Activated naive CD8-positive, alpha-beta T cell treated with anti-CD3 and anti-CD28 coated beads for 36 hours (primary cell): ENCODE results near the gene NR2F2. TPM values are rescaled to one million over a fixed set of nuclear protein-coding genes. Genes with fewer than 3 reads are reported as not detected.

Experiments used
- DNase-seq: peaks from one replicate; pipeline ENCODE4 v3.0.0; 2021
- H3K27ac Mint-ChIP-seq: one replicate; pipeline ENCODE4 v1.8.0; 2022; ENCODE audit warnings: mild to moderate bottlenecking, moderate library complexity, mixed read lengths
- H3K27me3 Mint-ChIP-seq: one replicate; pipeline ENCODE4 v1.8.0; 2022; ENCODE audit warnings: mild to moderate bottlenecking, mixed read lengths
- H3K36me3 Mint-ChIP-seq: one replicate; pipeline ENCODE4 v1.8.0; 2021; ENCODE audit warnings: mild to moderate bottlenecking, mixed read lengths
- H3K4me1 Mint-ChIP-seq: one replicate; pipeline ENCODE4 v1.8.0; 2021; ENCODE audit warnings: mixed read lengths
- H3K4me3 Mint-ChIP-seq: one replicate; pipeline ENCODE4 v1.8.0; 2022; ENCODE audit warnings: mild to moderate bottlenecking, moderate library complexity, mixed read lengths
- H3K9me3 Mint-ChIP-seq: one replicate; pipeline ENCODE4 v1.8.0; 2022; ENCODE audit warnings: mixed read lengths
- total RNA-seq, 2 experiments: library from RNA; stranded (reverse); gene quantifications; one replicate each; pipeline ENCODE4 v1.2.3, GENCODE V29; 2021

The NR2F2 gene
- total RNA-seq, 2 experiments from 2014 or later = not detected

- Mint-ChIP-seq H3K27me3 (peaks cover 91% of the 10 kb centered on the region), H3K36me3 (peaks cover 2% of the 10 kb centered on the region), H3K4me3 (peak overlapping the region; percentile 57), H3K27ac (no peak overlapping the region), H3K9me3 (peaks cover 8% of the 10 kb centered on the region), H3K4me1 (peaks cover 6% of the 10 kb centered on the region)
- DNase-seq = no peak
These were observed 2.9 kb downstream of the NR2F2 start for GRCh38 chr15:96333131-96334016.

- no peak for DNase-seq
- Mint-ChIP-seq H3K27me3 (peaks cover 88% of the 10 kb centered on the region), H3K9me3 (peaks cover 8% of the 10 kb centered on the region), H3K4me1 (peaks cover 6% of the 10 kb centered on the region), H3K36me3 (peaks cover 2% of the 10 kb centered on the region), H3K4me3 (no peak overlapping the region), H3K27ac (no peak overlapping the region)
These were observed 3.7 kb downstream of the NR2F2 start for GRCh38 chr15:96334017-96334704.

GRCh38 chr15:96334705-96335410 lies 4.4 kb downstream of the NR2F2 start:
- H3K4me3 Mint-ChIP-seq = no peak overlapping the region

GRCh38 chr15:96335411-96336024 lies 5.0 kb downstream of the NR2F2 start:
- no peak overlapping the region for H3K27ac Mint-ChIP-seq
- H3K27me3 Mint-ChIP-seq = peaks cover 89% of the 10 kb centered on the region
- H3K4me1 Mint-ChIP-seq = peaks cover 9% of the 10 kb centered on the region
- H3K9me3 Mint-ChIP-seq = peaks cover 9% of the 10 kb centered on the region
- H3K36me3 Mint-ChIP-seq = peaks cover 2% of the 10 kb centered on the region
- DNase-seq = no peak
- H3K4me3 Mint-ChIP-seq = no peak overlapping the region

More at GRCh38 chr15:96334705-96335410, 4.4 kb downstream of the NR2F2 start:
- H3K27ac Mint-ChIP-seq = no peak overlapping the region
- H3K4me1 Mint-ChIP-seq = peaks cover 6% of the 10 kb centered on the region
- peaks cover 7% of the 10 kb centered on the region for H3K9me3 Mint-ChIP-seq
- peaks cover 88% of the 10 kb centered on the region for H3K27me3 Mint-ChIP-seq
- peaks cover 2% of the 10 kb centered on the region for H3K36me3 Mint-ChIP-seq
- no peak for DNase-seq

GRCh38 chr15:96336108-96336595 lies 5.7 kb downstream of the NR2F2 start:
- peaks cover 9% of the 10 kb centered on the region for H3K9me3 Mint-ChIP-seq
- DNase-seq = no peak
- peaks cover 10% of the 10 kb centered on the region for H3K4me1 Mint-ChIP-seq
- H3K36me3 Mint-ChIP-seq = peaks cover 2% of the 10 kb centered on the region
- H3K27ac Mint-ChIP-seq = no peak overlapping the region
- no peak overlapping the region for H3K4me3 Mint-ChIP-seq
- peaks cover 90% of the 10 kb centered on the region for H3K27me3 Mint-ChIP-seq

GRCh38 chr15:96336596-96337364 lies 6.3 kb downstream of the NR2F2 start:
- Mint-ChIP-seq H3K36me3 (peaks cover 3% of the 10 kb centered on the region), H3K9me3 (peaks cover 10% of the 10 kb centered on the region), H3K4me1 (peaks cover 9% of the 10 kb centered on the region), H3K27me3 (peaks cover 90% of the 10 kb centered on the region), H3K27ac (no peak overlapping the region), H3K4me3 (no peak overlapping the region)
- DNase-seq = no peak

GRCh38 chr15:96337365-96338023 lies 7.0 kb downstream of the NR2F2 start:
- no peak for DNase-seq
- peaks cover 3% of the 10 kb centered on the region for H3K36me3 Mint-ChIP-seq
- peaks cover 10% of the 10 kb centered on the region for H3K9me3 Mint-ChIP-seq
- peaks cover 9% of the 10 kb centered on the region for H3K4me1 Mint-ChIP-seq
- peaks cover 94% of the 10 kb centered on the region for H3K27me3 Mint-ChIP-seq
- H3K27ac Mint-ChIP-seq = no peak overlapping the region
- no peak overlapping the region for H3K4me3 Mint-ChIP-seq

- no peak for DNase-seq
- Mint-ChIP-seq H3K4me3 (no peak overlapping the region), H3K27me3 (peaks cover 94% of the 10 kb centered on the region), H3K9me3 (peaks cover 8% of the 10 kb centered on the region), H3K4me1 (peaks cover 8% of the 10 kb centered on the region), H3K27ac (no peak overlapping the region), H3K36me3 (peaks cover 2% of the 10 kb centered on the region)
These were observed 7.7 kb downstream of the NR2F2 start for GRCh38 chr15:96338074-96338765.

GRCh38 chr15:96338766-96339618 lies 8.5 kb downstream of the NR2F2 start:
- no peak for DNase-seq
- peaks cover 9% of the 10 kb centered on the region for H3K4me1 Mint-ChIP-seq
- H3K27me3 Mint-ChIP-seq = peaks cover 94% of the 10 kb centered on the region
- peaks cover 8% of the 10 kb centered on the region for H3K9me3 Mint-ChIP-seq
- H3K36me3 Mint-ChIP-seq = peaks cover 2% of the 10 kb centered on the region
- H3K4me3 Mint-ChIP-seq = no peak overlapping the region
- no peak overlapping the region for H3K27ac Mint-ChIP-seq

GRCh38 chr15:96339619-96340347 lies 9.3 kb downstream of the NR2F2 start:
- no peak for DNase-seq
- Mint-ChIP-seq H3K36me3 (peaks cover 2% of the 10 kb centered on the region), H3K4me3 (no peak overlapping the region), H3K27me3 (peaks cover 94% of the 10 kb centered on the region), H3K27ac (no peak overlapping the region), H3K9me3 (peaks cover 8% of the 10 kb centered on the region), H3K4me1 (peaks cover 9% of the 10 kb centered on the region)

- no peak overlapping the region for H3K4me3 Mint-ChIP-seq
- H3K36me3 Mint-ChIP-seq = peaks cover 2% of the 10 kb centered on the region
- H3K9me3 Mint-ChIP-seq = peaks cover 8% of the 10 kb centered on the region
- H3K27me3 Mint-ChIP-seq = peaks cover 94% of the 10 kb centered on the region
- H3K4me1 Mint-ChIP-seq = peaks cover 10% of the 10 kb centered on the region
- H3K27ac Mint-ChIP-seq = no peak overlapping the region
- no peak for DNase-seq
These were observed 9.8 kb downstream of the NR2F2 start for GRCh38 chr15:96340348-96340597.
